Measurements from ENCODE around the gene SUN5. TPM values are rescaled to one million over a fixed set of nuclear protein-coding genes. Genes with fewer than 3 reads are reported as not detected.

The SUN5 gene
- total RNA-seq, 1 experiment from 2014 or later, result not detected

GRCh38 chr20:33038243-33038642 is 34.0 kb upstream of the SUN5 start:
- H3K4me1 ChIP-seq (ENCODE audit: insufficient read depth, low read length), result no peaks in the 10 kb centered on the region
- no peak overlapping the region for H4K91ac ChIP-seq (ENCODE audit: insufficient read length, low read depth, low read length)
- Mint-ChIP-seq H3K4me3 (no peak overlapping the region; a peak in 1 of 5 replicates), H3K36me3 (ENCODE audit: insufficient read depth in 1 of 3, low read depth in 3 of 3) (no peaks in the 10 kb centered on the region), H3K27me3 (ENCODE audit: low read depth) (peaks cover 35% of the 10 kb centered on the region), H3K27ac (no peak overlapping the region), H3K9me3 (peaks cover 1 to 2% of the 10 kb centered on the region in 2 experiments; a peak in 3 of 5 replicates), H3K4me1 (no peaks in the 10 kb centered on the region)
- no peak overlapping the region for H2BK5ac ChIP-seq (ENCODE audit: insufficient read length, low read length)
- no peak overlapping the region for H3K4ac ChIP-seq (ENCODE audit: low read depth, low read length)
- no peaks in the 10 kb centered on the region for H3K79me1 ChIP-seq (ENCODE audit: insufficient read depth, low read depth, low read length, poor library complexity, severe bottlenecking)
- no peak overlapping the region for H3K4me2 ChIP-seq (ENCODE audit: insufficient read depth, insufficient read length, low read length)
- no peak overlapping the region for H2BK15ac ChIP-seq (ENCODE audit: low read depth, low read length)
- H2AK5ac ChIP-seq (ENCODE audit: insufficient read length, low read length), result no peak overlapping the region
- H3K27ac ChIP-seq (ENCODE audit: insufficient read length, low read depth, low read length), result no peak overlapping the region
- H3K14ac ChIP-seq (ENCODE audit: insufficient read depth, low read length), result no peak overlapping the region
- H2AFZ ChIP-seq (ENCODE audit: low read length), result no peak overlapping the region
- no peak overlapping the region for H3K9ac ChIP-seq (ENCODE audit: extremely low read depth, insufficient read length, low read length)
- H3K18ac ChIP-seq (ENCODE audit: insufficient read length, low read depth, low read length), result no peak overlapping the region
- TF ChIP-seq, protein P1, sequence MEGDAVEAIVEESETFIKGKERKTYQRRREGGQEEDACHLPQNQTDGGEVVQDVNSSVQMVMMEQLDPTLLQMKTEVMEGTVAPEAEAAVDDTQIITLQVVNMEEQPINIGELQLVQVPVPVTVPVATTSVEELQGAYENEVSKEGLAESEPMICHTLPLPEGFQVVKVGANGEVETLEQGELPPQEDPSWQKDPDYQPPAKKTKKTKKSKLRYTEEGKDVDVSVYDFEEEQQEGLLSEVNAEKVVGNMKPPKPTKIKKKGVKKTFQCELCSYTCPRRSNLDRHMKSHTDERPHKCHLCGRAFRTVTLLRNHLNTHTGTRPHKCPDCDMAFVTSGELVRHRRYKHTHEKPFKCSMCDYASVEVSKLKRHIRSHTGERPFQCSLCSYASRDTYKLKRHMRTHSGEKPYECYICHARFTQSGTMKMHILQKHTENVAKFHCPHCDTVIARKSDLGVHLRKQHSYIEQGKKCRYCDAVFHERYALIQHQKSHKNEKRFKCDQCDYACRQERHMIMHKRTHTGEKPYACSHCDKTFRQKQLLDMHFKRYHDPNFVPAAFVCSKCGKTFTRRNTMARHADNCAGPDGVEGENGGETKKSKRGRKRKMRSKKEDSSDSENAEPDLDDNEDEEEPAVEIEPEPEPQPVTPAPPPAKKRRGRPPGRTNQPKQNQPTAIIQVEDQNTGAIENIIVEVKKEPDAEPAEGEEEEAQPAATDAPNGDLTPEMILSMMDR (conservative IDR thresholded peaks at IDR 0.05), result no peak
- H2BK12ac ChIP-seq (ENCODE audit: insufficient read length, low read depth, low read length), result no peak overlapping the region
- H3K23me2 ChIP-seq (ENCODE audit: insufficient read length, low read depth, low read length, poor library complexity, severe bottlenecking), result no peaks in the 10 kb centered on the region
- H2BK20ac ChIP-seq (ENCODE audit: low read depth, low read length, poor library complexity, severe bottlenecking), result no peak overlapping the region
- no peak overlapping the region for H3K56ac ChIP-seq (ENCODE audit: insufficient read length, low read depth, low read length)
- H4K20me1 ChIP-seq (ENCODE audit: control insufficient read depth, insufficient read depth, insufficient read length), result no peaks in the 10 kb centered on the region
- 100% methylated on average over 1 of the region's 4 CpGs for WGBS (ENCODE audit: extremely low coverage, insufficient read length, low lambda C conversion rate)
- H3K9me3 ChIP-seq (ENCODE audit: control insufficient read depth, low read depth, low read length), result no peaks in the 10 kb centered on the region
- no peak overlapping the region for H4K8ac ChIP-seq (replicated peaks; ENCODE audit: insufficient read length, low read depth, low read length)
- no peaks in the 10 kb centered on the region for H3K79me2 ChIP-seq (ENCODE audit: insufficient read depth, low read length)
- H4K5ac ChIP-seq (ENCODE audit: insufficient read length, low read depth, low read length), result no peak overlapping the region
- H3K27me3 ChIP-seq (ENCODE audit: insufficient read depth, low read length), result no peaks in the 10 kb centered on the region
- no peak for DNase-seq
- H3T11ph ChIP-seq (ENCODE audit: low read length), result no peak overlapping the region
- H3K23ac ChIP-seq (ENCODE audit: insufficient read length, low read depth, low read length), result no peak overlapping the region
- H2BK120ac ChIP-seq (ENCODE audit: low read depth, low read length, poor library complexity, severe bottlenecking), result no peak overlapping the region
